OCI-LY7 (cell line): ENCODE data around the gene CAPRIN1.

Experiments used
- EZH2phosphoT487 ChIP-seq: fragments of 200-600 bp; sonication (generic); IDR thresholded peaks from 2 replicates; pipeline ENCODE4 v1.6.1; 2018; ENCODE audit warnings: low read depth, borderline replicate concordance, mild to moderate bottlenecking, mixed run types, antibody characterized with exemption, low read length, moderate library complexity, mixed read lengths
- TF ChIP-seq, protein P1 (sequence below): fragments of 200-600 bp; sonication (generic); conservative IDR thresholded peaks from 2 replicates; pipeline ENCODE4 v1.5.1; 2014; ENCODE audit warnings: mild to moderate bottlenecking, antibody characterized with exemption, low read length, moderate library complexity, mixed read lengths

GRCh38 chr11:34033399-34033798, 18.1 kb upstream of the CAPRIN1 start:
- TF ChIP-seq, protein P1, sequence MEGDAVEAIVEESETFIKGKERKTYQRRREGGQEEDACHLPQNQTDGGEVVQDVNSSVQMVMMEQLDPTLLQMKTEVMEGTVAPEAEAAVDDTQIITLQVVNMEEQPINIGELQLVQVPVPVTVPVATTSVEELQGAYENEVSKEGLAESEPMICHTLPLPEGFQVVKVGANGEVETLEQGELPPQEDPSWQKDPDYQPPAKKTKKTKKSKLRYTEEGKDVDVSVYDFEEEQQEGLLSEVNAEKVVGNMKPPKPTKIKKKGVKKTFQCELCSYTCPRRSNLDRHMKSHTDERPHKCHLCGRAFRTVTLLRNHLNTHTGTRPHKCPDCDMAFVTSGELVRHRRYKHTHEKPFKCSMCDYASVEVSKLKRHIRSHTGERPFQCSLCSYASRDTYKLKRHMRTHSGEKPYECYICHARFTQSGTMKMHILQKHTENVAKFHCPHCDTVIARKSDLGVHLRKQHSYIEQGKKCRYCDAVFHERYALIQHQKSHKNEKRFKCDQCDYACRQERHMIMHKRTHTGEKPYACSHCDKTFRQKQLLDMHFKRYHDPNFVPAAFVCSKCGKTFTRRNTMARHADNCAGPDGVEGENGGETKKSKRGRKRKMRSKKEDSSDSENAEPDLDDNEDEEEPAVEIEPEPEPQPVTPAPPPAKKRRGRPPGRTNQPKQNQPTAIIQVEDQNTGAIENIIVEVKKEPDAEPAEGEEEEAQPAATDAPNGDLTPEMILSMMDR = no peak
- TF ChIP-seq EZH2phosphoT487 = no peak
